GM23338 (cell line): ENCODE results near the gene VAV3. TPM values are rescaled to one million over a fixed set of nuclear protein-coding genes. Genes with fewer than 3 reads are reported as not detected.

Experiments
- ATAC-seq: fragments of 200-7000 bp; cut with Tn5 transposase; 3 replicates; pipeline ENCODE4 v1.9.1; 2020
- DNase-seq: peaks from one replicate; pipeline ENCODE4 v3.0.0-alpha.2; 2015; ENCODE audit warnings: low spot score
- H2AFZ ChIP-seq: fragments of 200-600 bp; sonication (generic); 2 replicates; pipeline ENCODE4 v1.8.0; 2016; ENCODE audit warnings: antibody characterized with exemption, mild to moderate bottlenecking, moderate library complexity
- H3F3A ChIP-seq: fragments of 200-600 bp; sonication (generic); replicated peaks from 2 replicates; pipeline ENCODE4 v1.8.0; 2017; ENCODE audit warnings: antibody characterized with exemption, mixed run types, low read depth
- H3K27ac ChIP-seq: fragments of 200-600 bp; sonication (generic); 2 replicates; pipeline ENCODE4 v1.6.1; 2016; ENCODE audit warnings: low read depth
- H3K27me3 ChIP-seq: fragments of 200-600 bp; sonication (generic); 2 replicates; pipeline ENCODE4 v1.8.0; 2016; ENCODE audit warnings: mild to moderate bottlenecking, mixed run types, moderate library complexity; ENCODE audit not compliant: insufficient read depth
- H3K36me3 ChIP-seq: fragments of 200-600 bp; sonication (generic); 2 replicates; pipeline ENCODE4 v1.8.0; 2016; ENCODE audit warnings: mild to moderate bottlenecking; ENCODE audit not compliant: insufficient read depth
- H3K4me1 ChIP-seq: fragments of 200-600 bp; sonication (generic); 2 replicates; pipeline ENCODE4 v1.8.0; 2016; ENCODE audit warnings: mild to moderate bottlenecking, moderate library complexity; ENCODE audit not compliant: insufficient read depth
- H3K4me2 ChIP-seq: fragments of 200-600 bp; sonication (generic); 2 replicates; pipeline ENCODE4 v1.7.1; 2017; ENCODE audit warnings: mixed run types
- H3K4me3 ChIP-seq: fragments of 200-600 bp; sonication (generic); 2 replicates; pipeline ENCODE4 v1.6.1; 2016; ENCODE audit warnings: mixed run types
- H3K79me2 ChIP-seq: fragments of 200-600 bp; sonication (generic); replicated peaks from 2 replicates; pipeline ENCODE4 v1.8.0; 2017; ENCODE audit warnings: mild to moderate bottlenecking; ENCODE audit not compliant: insufficient read depth
- H3K9me2 ChIP-seq: fragments of 200-600 bp; sonication (generic); 2 replicates; pipeline ENCODE4 v1.8.0; 2017; ENCODE audit not compliant: insufficient read depth
- H4K20me1 ChIP-seq: fragments of 200-600 bp; sonication (generic); replicated peaks from 2 replicates; pipeline ENCODE4 v1.8.0; 2017; ENCODE audit warnings: mild to moderate bottlenecking; ENCODE audit not compliant: insufficient read depth
- H3K27ac Mint-ChIP-seq: 2 replicates; pipeline ENCODE4 v1.8.0; 2020; ENCODE audit warnings: inconsistent platforms, mild to moderate bottlenecking, moderate library complexity, mixed read lengths
- H3K27me3 Mint-ChIP-seq: 3 replicates; pipeline ENCODE4 v1.8.0; 2022; ENCODE audit warnings: low read depth, mild to moderate bottlenecking, moderate library complexity, mixed read lengths, inconsistent platforms; ENCODE audit not compliant: insufficient read depth, poor library complexity
- H3K36me3 Mint-ChIP-seq: 3 replicates; pipeline ENCODE4 v1.8.0; 2021; ENCODE audit warnings: low read depth, mild to moderate bottlenecking, inconsistent platforms, moderate library complexity, mixed read lengths
- H3K4me1 Mint-ChIP-seq: 3 replicates; pipeline ENCODE4 v1.8.0; 2020; ENCODE audit warnings: mild to moderate bottlenecking, inconsistent platforms, mixed read lengths
- H3K4me3 Mint-ChIP-seq: 3 replicates; pipeline ENCODE4 v1.8.0; 2021; ENCODE audit warnings: moderate library complexity, mild to moderate bottlenecking, inconsistent platforms, mixed read lengths
- H3K9me3 Mint-ChIP-seq: 3 replicates; pipeline ENCODE4 v1.8.0; 2020; ENCODE audit warnings: moderate library complexity, mild to moderate bottlenecking, inconsistent platforms, mixed read lengths
- CREB1 ChIP-seq: fragments of 250-450 bp; sonication (Bioruptor Pico); IDR thresholded peaks from 2 replicates; pipeline ENCODE4 v1.5.0; 2020; ENCODE audit warnings: low read depth, mild to moderate bottlenecking, moderate library complexity
- EZH2 ChIP-seq: fragments of 200-600 bp; sonication (generic); IDR thresholded peaks from one replicate; pipeline ENCODE4 v1.8.0; 2017; ENCODE audit warnings: antibody characterized with exemption, mild to moderate bottlenecking, low read depth; ENCODE audit not compliant: unreplicated experiment
- EZH2phosphoT487 ChIP-seq: fragments of 200-600 bp; sonication (generic); IDR thresholded peaks from one replicate; pipeline ENCODE4 v1.8.1; 2018; ENCODE audit warnings: antibody characterized with exemption; ENCODE audit not compliant: unreplicated experiment
- JUNB ChIP-seq: IDR thresholded peaks from one replicate; pipeline ENCODE4 v1.6.1; 2016; ENCODE audit warnings: antibody characterized with exemption; ENCODE audit not compliant: unreplicated experiment
- NANOG ChIP-seq: IDR thresholded peaks from 2 replicates; pipeline ENCODE4 v1.6.1; 2016; ENCODE audit warnings: antibody characterized with exemption, borderline replicate concordance
- POLR2AphosphoS5 ChIP-seq: IDR thresholded peaks from 2 replicates; pipeline ENCODE4 v1.6.1; 2016; ENCODE audit warnings: antibody characterized with exemption, low read depth
- STAT1 ChIP-seq: IDR thresholded peaks from one replicate; pipeline ENCODE4 v1.6.1; 2016; ENCODE audit warnings: antibody characterized with exemption; ENCODE audit not compliant: unreplicated experiment
- ZNF114 ChIP-seq: fragments of 250-450 bp; sonication (Bioruptor Pico); IDR thresholded peaks from 2 replicates; pipeline ENCODE4 v1.5.0; 2020; ENCODE audit warnings: mild to moderate bottlenecking, moderate library complexity
- ZNF331 ChIP-seq: fragments of 250-450 bp; sonication (Bioruptor Pico); IDR thresholded peaks from 2 replicates; pipeline ENCODE4 v1.5.0; 2020; ENCODE audit warnings: low read depth, mild to moderate bottlenecking, moderate library complexity
- polyA plus RNA-seq: library from polyadenylated mRNA; unstranded; fragments of >200 nt; fragmentation: Nextera tagmentation; extraction: Ambion mirVana; gene quantifications from 2 replicates; pipeline ENCODE4 v1.2.1, GENCODE V29; 2016
- total RNA-seq: library from RNA; depleted of rRNA; stranded (reverse); fragments of >200 nt; shearing (Covaris generic); gene quantifications from 2 replicates; pipeline ENCODE4 v1.2.3, GENCODE V29; 2014
- TF ChIP-seq, protein P1 (sequence below): fragments of 250-450 bp; sonication (Bioruptor Pico); IDR thresholded peaks from 2 replicates; pipeline ENCODE4 v1.5.0; 2020; ENCODE audit warnings: mild to moderate bottlenecking, moderate library complexity
- TF ChIP-seq, protein P2 (sequence below): IDR thresholded peaks from one replicate; pipeline ENCODE4 v1.6.1; 2018; ENCODE audit warnings: antibody characterized with exemption; ENCODE audit not compliant: unreplicated experiment
- TF ChIP-seq, protein P3 (sequence below), 2 experiments: fragments of 200-600 bp in 1 of 2; sonication (generic) in 1 of 2; conservative IDR thresholded peaks; 2 replicates each; pipeline versions ENCODE4 v1.5.1 to v1.6.1; 2016 to 2017; ENCODE audit warnings: antibody characterized with exemption in 2 of 2, low read depth in 2 of 2, mild to moderate bottlenecking in 2 of 2, moderate library complexity in 1 of 2

Gene VAV3
- total and polyA plus RNA-seq, 2 experiments from 2014 or later: 3.0 to 11.3 TPM

DNA sequence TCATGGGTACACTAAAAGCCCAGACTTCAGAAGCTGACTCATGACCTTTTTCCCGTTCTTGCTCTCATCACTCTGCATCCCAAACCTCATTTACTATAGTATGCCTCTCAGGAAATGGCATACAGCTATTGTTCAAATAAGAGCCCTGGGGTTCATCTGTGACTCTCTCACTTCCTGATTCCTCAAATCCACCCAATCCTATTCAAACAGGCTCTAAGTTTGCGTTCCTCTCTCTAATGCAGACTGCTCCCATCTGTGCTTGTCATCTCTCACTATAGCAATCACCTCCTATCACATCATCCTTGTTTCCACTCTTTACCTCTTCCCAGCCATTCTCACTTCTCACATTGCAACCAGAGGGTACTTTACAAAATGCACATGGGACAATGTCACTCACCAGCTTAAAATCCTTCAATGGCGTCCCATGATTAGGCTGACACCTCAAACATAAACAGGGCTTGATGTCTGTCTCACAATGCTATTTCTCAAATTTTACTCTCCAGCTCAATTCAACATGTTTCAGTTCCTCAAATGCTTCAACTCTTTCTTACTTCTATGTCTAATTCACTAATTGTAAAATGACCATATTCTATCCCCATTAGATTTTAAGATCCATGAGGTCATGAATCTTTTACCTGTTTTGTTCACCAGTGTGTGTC, 415.7 kb downstream of the VAV3 start (continued):
- TF ChIP-seq, protein P1, sequence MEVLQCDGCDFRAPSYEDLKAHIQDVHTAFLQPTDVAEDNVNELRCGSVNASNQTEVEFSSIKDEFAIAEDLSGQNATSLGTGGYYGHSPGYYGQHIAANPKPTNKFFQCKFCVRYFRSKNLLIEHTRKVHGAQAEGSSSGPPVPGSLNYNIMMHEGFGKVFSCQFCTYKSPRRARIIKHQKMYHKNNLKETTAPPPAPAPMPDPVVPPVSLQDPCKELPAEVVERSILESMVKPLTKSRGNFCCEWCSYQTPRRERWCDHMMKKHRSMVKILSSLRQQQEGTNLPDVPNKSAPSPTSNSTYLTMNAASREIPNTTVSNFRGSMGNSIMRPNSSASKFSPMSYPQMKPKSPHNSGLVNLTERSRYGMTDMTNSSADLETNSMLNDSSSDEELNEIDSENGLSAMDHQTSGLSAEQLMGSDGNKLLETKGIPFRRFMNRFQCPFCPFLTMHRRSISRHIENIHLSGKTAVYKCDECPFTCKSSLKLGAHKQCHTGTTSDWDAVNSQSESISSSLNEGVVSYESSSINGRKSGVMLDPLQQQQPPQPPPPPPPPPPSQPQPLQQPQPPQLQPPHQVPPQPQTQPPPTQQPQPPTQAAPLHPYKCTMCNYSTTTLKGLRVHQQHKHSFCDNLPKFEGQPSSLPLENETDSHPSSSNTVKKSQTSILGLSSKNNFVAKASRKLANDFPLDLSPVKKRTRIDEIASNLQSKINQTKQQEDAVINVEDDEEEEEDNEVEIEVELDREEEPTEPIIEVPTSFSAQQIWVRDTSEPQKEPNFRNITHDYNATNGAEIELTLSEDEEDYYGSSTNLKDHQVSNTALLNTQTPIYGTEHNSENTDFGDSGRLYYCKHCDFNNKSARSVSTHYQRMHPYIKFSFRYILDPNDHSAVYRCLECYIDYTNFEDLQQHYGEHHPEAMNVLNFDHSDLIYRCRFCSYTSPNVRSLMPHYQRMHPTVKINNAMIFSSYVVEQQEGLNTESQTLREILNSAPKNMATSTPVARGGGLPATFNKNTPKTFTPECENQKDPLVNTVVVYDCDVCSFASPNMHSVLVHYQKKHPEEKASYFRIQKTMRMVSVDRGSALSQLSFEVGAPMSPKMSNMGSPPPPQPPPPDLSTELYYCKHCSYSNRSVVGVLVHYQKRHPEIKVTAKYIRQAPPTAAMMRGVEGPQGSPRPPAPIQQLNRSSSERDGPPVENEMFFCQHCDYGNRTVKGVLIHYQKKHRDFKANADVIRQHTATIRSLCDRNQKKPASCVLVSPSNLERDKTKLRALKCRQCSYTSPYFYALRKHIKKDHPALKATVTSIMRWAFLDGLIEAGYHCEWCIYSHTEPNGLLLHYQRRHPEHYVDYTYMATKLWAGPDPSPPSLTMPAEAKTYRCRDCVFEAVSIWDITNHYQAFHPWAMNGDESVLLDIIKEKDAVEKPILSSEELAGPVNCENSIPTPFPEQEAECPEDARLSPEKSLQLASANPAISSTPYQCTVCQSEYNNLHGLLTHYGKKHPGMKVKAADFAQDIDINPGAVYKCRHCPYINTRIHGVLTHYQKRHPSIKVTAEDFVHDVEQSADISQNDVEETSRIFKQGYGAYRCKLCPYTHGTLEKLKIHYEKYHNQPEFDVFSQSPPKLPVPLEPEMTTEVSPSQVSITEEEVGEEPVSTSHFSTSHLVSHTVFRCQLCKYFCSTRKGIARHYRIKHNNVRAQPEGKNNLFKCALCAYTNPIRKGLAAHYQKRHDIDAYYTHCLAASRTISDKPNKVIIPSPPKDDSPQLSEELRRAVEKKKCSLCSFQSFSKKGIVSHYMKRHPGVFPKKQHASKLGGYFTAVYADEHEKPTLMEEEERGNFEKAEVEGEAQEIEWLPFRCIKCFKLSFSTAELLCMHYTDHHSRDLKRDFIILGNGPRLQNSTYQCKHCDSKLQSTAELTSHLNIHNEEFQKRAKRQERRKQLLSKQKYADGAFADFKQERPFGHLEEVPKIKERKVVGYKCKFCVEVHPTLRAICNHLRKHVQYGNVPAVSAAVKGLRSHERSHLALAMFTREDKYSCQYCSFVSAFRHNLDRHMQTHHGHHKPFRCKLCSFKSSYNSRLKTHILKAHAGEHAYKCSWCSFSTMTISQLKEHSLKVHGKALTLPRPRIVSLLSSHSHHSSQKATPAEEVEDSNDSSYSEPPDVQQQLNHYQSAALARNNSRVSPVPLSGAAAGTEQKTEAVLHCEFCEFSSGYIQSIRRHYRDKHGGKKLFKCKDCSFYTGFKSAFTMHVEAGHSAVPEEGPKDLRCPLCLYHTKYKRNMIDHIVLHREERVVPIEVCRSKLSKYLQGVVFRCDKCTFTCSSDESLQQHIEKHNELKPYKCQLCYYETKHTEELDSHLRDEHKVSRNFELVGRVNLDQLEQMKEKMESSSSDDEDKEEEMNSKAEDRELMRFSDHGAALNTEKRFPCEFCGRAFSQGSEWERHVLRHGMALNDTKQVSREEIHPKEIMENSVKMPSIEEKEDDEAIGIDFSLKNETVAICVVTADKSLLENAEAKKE (CRISPR knock-in tag): no peak
- TF ChIP-seq NANOG (no peak), STAT1 (no peak), POLR2AphosphoS5 (no peak)

DNA sequence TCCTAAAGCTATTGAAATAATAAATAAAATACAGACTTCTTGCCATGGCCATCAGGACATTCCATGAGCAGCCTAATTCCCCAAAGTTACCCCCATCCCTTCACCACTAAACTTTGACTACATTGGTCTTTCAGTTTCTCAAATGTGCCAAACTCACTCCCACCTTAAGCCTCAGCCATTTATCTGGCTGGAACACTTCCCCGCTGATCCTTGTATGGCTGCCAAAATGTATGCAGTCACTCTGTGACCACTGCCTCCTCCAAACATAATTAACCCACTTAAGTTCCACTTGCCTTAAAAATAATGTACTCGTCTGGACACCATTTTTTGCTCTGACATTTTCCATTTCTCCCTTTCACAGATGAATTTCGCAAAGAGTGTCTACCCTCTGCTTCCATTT, 416.7 kb downstream of the VAV3 start:
- no peaks in the 10 kb centered on the region for H4K20me1 ChIP-seq
- Mint-ChIP-seq H3K27me3 (no peaks in the 10 kb centered on the region), H3K4me3 (no peak overlapping the region), H3K4me1 (no peaks in the 10 kb centered on the region), H3K9me3 (no peaks in the 10 kb centered on the region), H3K27ac (no peak overlapping the region), H3K36me3 (no peaks in the 10 kb centered on the region)
- no peaks in the 10 kb centered on the region for H3K79me2 ChIP-seq
- no peak overlapping the region for H3K4me2 ChIP-seq
- peaks cover 13% of the 10 kb centered on the region; the same call in 1 of the 2 replicates for H3K9me2 ChIP-seq
- no peak overlapping the region for H2AFZ ChIP-seq
- no peaks in the 10 kb centered on the region for H3F3A ChIP-seq
- H3K4me3 ChIP-seq: no peak overlapping the region
- DNase-seq (no peak), ATAC-seq (no peak)
- no peak overlapping the region for H3K27ac ChIP-seq
- H3K27me3 ChIP-seq: no peaks in the 10 kb centered on the region
- no peaks in the 10 kb centered on the region for H3K4me1 ChIP-seq
- no peaks in the 10 kb centered on the region for H3K36me3 ChIP-seq
- TF ChIP-seq, protein P2, sequence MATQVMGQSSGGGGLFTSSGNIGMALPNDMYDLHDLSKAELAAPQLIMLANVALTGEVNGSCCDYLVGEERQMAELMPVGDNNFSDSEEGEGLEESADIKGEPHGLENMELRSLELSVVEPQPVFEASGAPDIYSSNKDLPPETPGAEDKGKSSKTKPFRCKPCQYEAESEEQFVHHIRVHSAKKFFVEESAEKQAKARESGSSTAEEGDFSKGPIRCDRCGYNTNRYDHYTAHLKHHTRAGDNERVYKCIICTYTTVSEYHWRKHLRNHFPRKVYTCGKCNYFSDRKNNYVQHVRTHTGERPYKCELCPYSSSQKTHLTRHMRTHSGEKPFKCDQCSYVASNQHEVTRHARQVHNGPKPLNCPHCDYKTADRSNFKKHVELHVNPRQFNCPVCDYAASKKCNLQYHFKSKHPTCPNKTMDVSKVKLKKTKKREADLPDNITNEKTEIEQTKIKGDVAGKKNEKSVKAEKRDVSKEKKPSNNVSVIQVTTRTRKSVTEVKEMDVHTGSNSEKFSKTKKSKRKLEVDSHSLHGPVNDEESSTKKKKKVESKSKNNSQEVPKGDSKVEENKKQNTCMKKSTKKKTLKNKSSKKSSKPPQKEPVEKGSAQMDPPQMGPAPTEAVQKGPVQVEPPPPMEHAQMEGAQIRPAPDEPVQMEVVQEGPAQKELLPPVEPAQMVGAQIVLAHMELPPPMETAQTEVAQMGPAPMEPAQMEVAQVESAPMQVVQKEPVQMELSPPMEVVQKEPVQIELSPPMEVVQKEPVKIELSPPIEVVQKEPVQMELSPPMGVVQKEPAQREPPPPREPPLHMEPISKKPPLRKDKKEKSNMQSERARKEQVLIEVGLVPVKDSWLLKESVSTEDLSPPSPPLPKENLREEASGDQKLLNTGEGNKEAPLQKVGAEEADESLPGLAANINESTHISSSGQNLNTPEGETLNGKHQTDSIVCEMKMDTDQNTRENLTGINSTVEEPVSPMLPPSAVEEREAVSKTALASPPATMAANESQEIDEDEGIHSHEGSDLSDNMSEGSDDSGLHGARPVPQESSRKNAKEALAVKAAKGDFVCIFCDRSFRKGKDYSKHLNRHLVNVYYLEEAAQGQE: no peak
- no peak for TF ChIP-seq STAT1
- no peak for TF ChIP-seq JUNB
- no peak for TF ChIP-seq EZH2
- TF ChIP-seq NANOG: no peak
- TF ChIP-seq CREB1: no peak
- TF ChIP-seq EZH2phosphoT487: no peak
- TF ChIP-seq, protein P3, sequence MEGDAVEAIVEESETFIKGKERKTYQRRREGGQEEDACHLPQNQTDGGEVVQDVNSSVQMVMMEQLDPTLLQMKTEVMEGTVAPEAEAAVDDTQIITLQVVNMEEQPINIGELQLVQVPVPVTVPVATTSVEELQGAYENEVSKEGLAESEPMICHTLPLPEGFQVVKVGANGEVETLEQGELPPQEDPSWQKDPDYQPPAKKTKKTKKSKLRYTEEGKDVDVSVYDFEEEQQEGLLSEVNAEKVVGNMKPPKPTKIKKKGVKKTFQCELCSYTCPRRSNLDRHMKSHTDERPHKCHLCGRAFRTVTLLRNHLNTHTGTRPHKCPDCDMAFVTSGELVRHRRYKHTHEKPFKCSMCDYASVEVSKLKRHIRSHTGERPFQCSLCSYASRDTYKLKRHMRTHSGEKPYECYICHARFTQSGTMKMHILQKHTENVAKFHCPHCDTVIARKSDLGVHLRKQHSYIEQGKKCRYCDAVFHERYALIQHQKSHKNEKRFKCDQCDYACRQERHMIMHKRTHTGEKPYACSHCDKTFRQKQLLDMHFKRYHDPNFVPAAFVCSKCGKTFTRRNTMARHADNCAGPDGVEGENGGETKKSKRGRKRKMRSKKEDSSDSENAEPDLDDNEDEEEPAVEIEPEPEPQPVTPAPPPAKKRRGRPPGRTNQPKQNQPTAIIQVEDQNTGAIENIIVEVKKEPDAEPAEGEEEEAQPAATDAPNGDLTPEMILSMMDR (conservative IDR thresholded peaks at IDR 0.05; ENCODE audit: low read depth in 2 of 2): no peak
- TF ChIP-seq POLR2AphosphoS5: no peak
- TF ChIP-seq ZNF114 (CRISPR knock-in tag): no peak
- no peak for TF ChIP-seq ZNF331 (CRISPR knock-in tag)
